Activated naive CD4-positive, alpha-beta T cell treated with anti-CD3 and anti-CD28 coated beads, Interleukin-2, amount 50 U/mL, for 24 hours (primary cell): Measurements from ENCODE around the gene SLC25A28.
"Not testable (repeated sequence)": the region's sequence is repeated elsewhere in the genome, so short reads cannot be mapped to it uniquely, and the experiment has no call there.

Experiments used
- H3K27ac Mint-ChIP-seq: one replicate; pipeline ENCODE4 v1.8.0; 2021; ENCODE audit warnings: mild to moderate bottlenecking, mixed read lengths
- H3K27me3 Mint-ChIP-seq: one replicate; pipeline ENCODE4 v1.8.0; 2021; ENCODE audit warnings: mixed read lengths
- H3K36me3 Mint-ChIP-seq: one replicate; pipeline ENCODE4 v1.8.0; 2021; ENCODE audit warnings: mixed read lengths
- H3K4me1 Mint-ChIP-seq: one replicate; pipeline ENCODE4 v1.8.0; 2021; ENCODE audit warnings: mixed read lengths
- H3K4me3 Mint-ChIP-seq: one replicate; pipeline ENCODE4 v1.8.0; 2021; ENCODE audit warnings: mild to moderate bottlenecking, mixed read lengths
- H3K9me3 Mint-ChIP-seq: one replicate; pipeline ENCODE4 v1.8.0; 2021; ENCODE audit warnings: mixed read lengths

The SLC25A28 gene

GRCh38 chr10:99612167-99612831 is 7.9 kb downstream of the SLC25A28 start:
- Mint-ChIP-seq H3K4me3 (no peak overlapping the region), H3K4me1 (peaks cover 29% of the 10 kb centered on the region), H3K36me3 (no peaks in the 10 kb centered on the region), H3K27ac (peak overlapping the region; percentile 71), H3K9me3 (no peaks in the 10 kb centered on the region), H3K27me3 (no peaks in the 10 kb centered on the region)

DNA sequence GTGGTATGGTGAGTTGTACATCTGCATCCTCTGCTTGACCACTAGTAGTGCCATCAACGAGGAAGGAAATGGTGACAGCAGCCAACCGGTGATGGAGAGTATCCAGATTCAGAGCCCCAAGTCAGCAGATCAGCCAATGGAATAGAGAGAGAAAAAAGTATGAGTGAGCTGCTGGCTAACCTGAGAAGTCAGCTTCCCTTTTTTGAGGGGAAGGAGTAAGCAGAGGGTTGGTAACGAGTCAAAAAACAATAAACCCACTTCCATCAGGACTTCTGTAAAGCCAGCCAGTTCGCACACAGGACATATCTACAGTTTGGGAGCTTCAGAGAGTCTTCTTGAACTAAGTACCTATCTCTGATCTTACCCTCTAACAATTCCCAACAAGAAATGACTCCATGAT is 8.9 kb downstream of the SLC25A28 start:
- Mint-ChIP-seq H3K36me3 (no peaks in the 10 kb centered on the region), H3K9me3 (no peaks in the 10 kb centered on the region), H3K4me1 (peaks cover 19% of the 10 kb centered on the region), H3K27ac (no peak overlapping the region), H3K27me3 (no peaks in the 10 kb centered on the region), H3K4me3 (no peak overlapping the region)

GRCh38 chr10:99610221-99610620 is 10.0 kb downstream of the SLC25A28 start:
- Mint-ChIP-seq H3K27ac (no peak overlapping the region), H3K9me3 (no peaks in the 10 kb centered on the region), H3K36me3 (no peaks in the 10 kb centered on the region), H3K4me3 (no peak overlapping the region), H3K4me1 (peaks cover 9% of the 10 kb centered on the region), H3K27me3 (no peaks in the 10 kb centered on the region)

GRCh38 chr10:99609186-99609585 is 11.1 kb downstream of the SLC25A28 start:
- peaks cover 8% of the 10 kb centered on the region for H3K4me1 Mint-ChIP-seq
- H3K27me3 Mint-ChIP-seq, result no peaks in the 10 kb centered on the region
- H3K9me3 Mint-ChIP-seq, result no peaks in the 10 kb centered on the region

DNA sequence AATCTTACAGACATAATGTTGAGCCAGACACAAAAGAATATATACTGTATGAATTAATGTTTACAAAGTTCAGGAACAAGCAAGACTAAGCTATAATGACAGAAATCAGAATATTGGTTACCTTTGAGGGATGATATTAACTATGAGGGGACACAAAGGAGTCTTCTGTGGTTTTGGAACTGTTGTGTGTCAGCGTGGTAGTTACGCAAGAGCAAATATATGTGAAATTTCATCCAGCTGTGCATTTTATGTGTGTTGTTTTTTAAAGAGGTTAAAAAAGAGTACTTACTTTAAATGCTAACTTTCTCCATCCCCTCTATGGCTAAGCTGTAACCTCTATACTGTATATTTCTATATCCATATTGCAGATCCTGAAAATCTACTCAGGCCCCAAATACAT is 14.9 kb downstream of the SLC25A28 start:
- Mint-ChIP-seq H3K9me3 (no peaks in the 10 kb centered on the region), H3K27ac (no peak overlapping the region), H3K27me3 (no peaks in the 10 kb centered on the region), H3K36me3 (no peaks in the 10 kb centered on the region), H3K4me1 (no peaks in the 10 kb centered on the region), H3K4me3 (no peak overlapping the region)

More at GRCh38 chr10:99609186-99609585, 11.1 kb downstream of the SLC25A28 start:
- no peaks in the 10 kb centered on the region for H3K36me3 Mint-ChIP-seq
- H3K27ac Mint-ChIP-seq, result no peak overlapping the region
- no peak overlapping the region for H3K4me3 Mint-ChIP-seq

DNA sequence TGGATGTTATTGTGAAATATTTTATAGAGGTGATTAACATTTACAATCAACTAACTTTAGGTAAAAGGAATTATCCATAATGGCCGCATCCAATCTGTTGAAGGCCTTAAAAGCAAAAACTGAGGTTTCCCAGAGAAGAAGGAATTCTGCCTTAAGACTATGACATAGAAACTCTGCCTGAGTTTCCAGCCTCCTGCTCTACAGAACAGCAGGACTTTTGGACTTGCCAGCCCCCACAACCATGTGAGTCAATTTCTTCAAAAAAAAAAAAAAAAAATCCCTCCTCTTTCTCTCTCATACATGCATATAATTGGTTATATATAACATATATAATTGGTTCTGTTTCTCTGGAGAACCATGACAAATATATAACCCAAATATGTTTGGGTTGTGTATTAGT is 15.4 kb downstream of the SLC25A28 start:
- H3K4me3 Mint-ChIP-seq, result no peak overlapping the region
- H3K27ac Mint-ChIP-seq, result no peak overlapping the region
- no peaks in the 10 kb centered on the region for H3K9me3 Mint-ChIP-seq
- H3K27me3 Mint-ChIP-seq, result no peaks in the 10 kb centered on the region
- no peaks in the 10 kb centered on the region for H3K4me1 Mint-ChIP-seq
- no peaks in the 10 kb centered on the region for H3K36me3 Mint-ChIP-seq

DNA sequence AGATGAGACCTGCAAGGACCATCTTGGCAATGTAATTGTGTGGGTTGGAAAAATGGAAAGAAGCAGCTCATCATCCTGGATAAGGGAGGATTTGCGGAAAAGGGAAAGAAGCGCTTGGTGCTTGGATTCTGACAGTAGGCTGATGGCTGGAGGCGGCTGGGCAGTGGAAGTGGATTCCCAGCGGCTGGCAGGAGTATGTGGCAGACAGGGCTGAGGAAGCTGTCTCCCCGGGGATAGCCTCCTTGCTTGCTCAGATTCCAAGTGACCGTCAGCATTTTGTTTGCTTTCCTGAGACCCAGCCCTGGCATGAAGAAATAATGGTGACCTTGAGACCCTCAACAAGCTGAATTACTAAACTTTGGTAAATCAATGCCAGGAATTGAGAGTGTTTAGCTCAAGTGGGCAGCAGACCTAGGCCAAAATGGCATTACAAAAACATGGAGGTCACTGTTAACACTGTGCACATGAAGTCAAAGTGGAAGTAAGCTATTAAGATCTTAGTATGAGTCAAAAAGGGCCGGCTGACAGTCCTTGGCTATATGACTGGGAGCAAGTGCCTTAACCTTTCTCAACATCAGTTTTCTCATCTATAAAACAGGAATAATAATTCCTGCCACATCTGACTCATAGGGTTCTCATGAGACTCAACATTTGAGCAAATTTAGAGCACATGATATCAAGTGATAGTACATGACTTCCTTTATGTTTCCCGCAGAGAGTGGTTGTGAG is 21.3 kb downstream of the SLC25A28 start:
- no peaks in the 10 kb centered on the region for H3K4me1 Mint-ChIP-seq
- H3K36me3 Mint-ChIP-seq, result no peaks in the 10 kb centered on the region
- peaks cover 2% of the 10 kb centered on the region for H3K27me3 Mint-ChIP-seq
- no peak overlapping the region for H3K4me3 Mint-ChIP-seq
- H3K9me3 Mint-ChIP-seq, result no peaks in the 10 kb centered on the region
- no peak overlapping the region for H3K27ac Mint-ChIP-seq

DNA sequence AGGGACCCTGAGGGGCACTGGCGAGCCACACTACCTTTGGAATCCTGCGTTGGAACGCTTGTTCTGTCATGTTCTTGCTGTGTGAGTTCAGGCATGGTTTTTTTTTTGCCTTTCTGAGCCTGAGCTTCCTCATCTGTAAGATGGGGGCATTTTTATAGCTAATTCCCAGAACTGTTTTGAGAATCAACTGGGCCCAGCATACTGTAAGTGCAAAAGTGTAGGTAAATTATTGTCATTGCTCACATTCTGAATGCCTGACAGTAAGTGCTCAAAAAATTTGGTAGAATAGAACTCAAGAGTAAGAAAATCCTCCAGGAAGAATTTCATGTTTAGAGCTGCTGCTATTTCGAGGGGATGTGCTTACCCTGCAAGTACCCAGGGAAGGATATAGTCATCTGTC is 22.2 kb downstream of the SLC25A28 start:
- Mint-ChIP-seq H3K27me3 (peaks cover 2% of the 10 kb centered on the region), H3K4me3 (no peak overlapping the region), H3K4me1 (no peaks in the 10 kb centered on the region), H3K9me3 (no peaks in the 10 kb centered on the region), H3K36me3 (no peaks in the 10 kb centered on the region), H3K27ac (no peak overlapping the region)

- H3K27me3 Mint-ChIP-seq, H3K9me3 Mint-ChIP-seq, H3K4me3 Mint-ChIP-seq, H3K27ac Mint-ChIP-seq, H3K4me1 Mint-ChIP-seq, H3K36me3 Mint-ChIP-seq: not testable (repeated sequence)
Measured at GRCh38 chr10:99596708-99597107, 23.5 kb downstream of the SLC25A28 start.

DNA sequence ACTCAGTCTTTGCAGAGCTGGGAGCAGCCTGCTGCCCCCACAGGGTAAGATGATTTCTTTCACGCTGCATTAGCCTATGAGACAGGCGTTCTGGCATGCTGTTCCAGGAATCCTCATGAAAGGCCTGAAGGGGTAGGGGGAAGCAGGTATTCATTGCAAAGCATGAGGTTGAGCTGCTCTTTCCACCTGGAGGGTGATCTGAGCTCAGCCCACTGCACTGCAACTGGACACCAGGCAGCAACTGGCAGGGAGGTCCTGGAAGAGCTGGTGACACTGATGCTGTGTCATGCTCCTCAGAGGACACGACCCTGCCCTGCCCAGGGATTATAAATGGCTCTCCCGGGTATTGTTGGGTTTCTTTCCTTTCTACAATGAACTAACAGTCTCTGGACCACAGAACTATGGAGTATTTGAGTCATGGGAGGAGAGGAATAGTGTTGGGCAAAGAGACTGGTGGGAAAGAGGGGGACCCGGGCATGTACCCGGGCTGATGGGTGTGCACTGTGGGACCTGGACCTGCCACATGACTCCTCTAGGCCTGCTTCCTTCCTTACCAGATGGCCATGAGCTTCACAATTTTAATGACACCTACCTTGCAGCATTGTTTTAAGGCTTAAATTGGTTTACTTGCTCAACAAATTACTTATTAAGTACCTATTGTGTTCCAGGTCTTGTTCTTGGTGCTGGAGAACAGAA is 24.3 kb downstream of the SLC25A28 start:
- Mint-ChIP-seq H3K9me3 (no peaks in the 10 kb centered on the region), H3K36me3 (no peaks in the 10 kb centered on the region)

DNA sequence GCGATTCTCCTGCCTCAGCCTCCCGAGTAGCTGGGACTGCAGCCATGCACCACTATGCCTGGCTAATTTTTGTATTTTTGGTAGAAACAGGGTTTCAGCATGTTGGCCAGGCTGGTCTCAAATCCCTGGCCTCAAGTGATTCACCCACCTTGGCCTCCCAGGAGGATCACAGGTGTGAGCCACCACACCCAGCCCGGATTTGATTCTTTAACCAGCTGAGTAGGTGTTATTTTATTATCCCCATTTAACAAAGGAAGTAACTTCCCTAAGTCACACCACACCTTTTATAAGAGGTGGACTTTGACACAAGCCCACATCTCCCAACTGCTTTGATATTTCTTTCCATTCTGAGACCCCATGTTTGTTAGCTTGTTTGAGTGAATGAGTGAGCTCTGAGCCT is 25.0 kb downstream of the SLC25A28 start:
- no peak overlapping the region for H3K4me3 Mint-ChIP-seq
- no peak overlapping the region for H3K27ac Mint-ChIP-seq
- H3K9me3 Mint-ChIP-seq, result no peaks in the 10 kb centered on the region
- H3K27me3 Mint-ChIP-seq, result peaks cover 2% of the 10 kb centered on the region
- H3K4me1 Mint-ChIP-seq, result no peaks in the 10 kb centered on the region
- no peaks in the 10 kb centered on the region for H3K36me3 Mint-ChIP-seq

More for the DNA sequence above, 24.3 kb downstream of the SLC25A28 start:
- no peak overlapping the region for H3K27ac Mint-ChIP-seq
- no peak overlapping the region for H3K4me3 Mint-ChIP-seq
- H3K27me3 Mint-ChIP-seq, result peaks cover 2% of the 10 kb centered on the region
- H3K4me1 Mint-ChIP-seq, result no peaks in the 10 kb centered on the region

- no peak overlapping the region for H3K4me3 Mint-ChIP-seq
- no peaks in the 10 kb centered on the region for H3K4me1 Mint-ChIP-seq
- H3K27me3 Mint-ChIP-seq, result peaks cover 2% of the 10 kb centered on the region
- no peaks in the 10 kb centered on the region for H3K9me3 Mint-ChIP-seq
- H3K27ac Mint-ChIP-seq, result no peak overlapping the region
- no peaks in the 10 kb centered on the region for H3K36me3 Mint-ChIP-seq
Measured at GRCh38 chr10:99593312-99593711, 26.9 kb downstream of the SLC25A28 start.

- peaks cover 4% of the 10 kb centered on the region for H3K27me3 Mint-ChIP-seq
- no peak overlapping the region for H3K4me3 Mint-ChIP-seq
- no peaks in the 10 kb centered on the region for H3K36me3 Mint-ChIP-seq
- H3K9me3 Mint-ChIP-seq, result no peaks in the 10 kb centered on the region
- H3K4me1 Mint-ChIP-seq, result no peaks in the 10 kb centered on the region
- H3K27ac Mint-ChIP-seq, result no peak overlapping the region
Measured at GRCh38 chr10:99590799-99591198, 29.4 kb downstream of the SLC25A28 start.

- Mint-ChIP-seq H3K36me3 (no peaks in the 10 kb centered on the region), H3K9me3 (no peaks in the 10 kb centered on the region), H3K27me3 (peaks cover 2% of the 10 kb centered on the region), H3K4me1 (no peaks in the 10 kb centered on the region), H3K4me3 (no peak overlapping the region), H3K27ac (no peak overlapping the region)
Measured at GRCh38 chr10:99583687-99584086, 36.6 kb downstream of the SLC25A28 start.

- no peak overlapping the region for H3K4me3 Mint-ChIP-seq
- no peak overlapping the region for H3K27ac Mint-ChIP-seq
- no peaks in the 10 kb centered on the region for H3K9me3 Mint-ChIP-seq
- no peaks in the 10 kb centered on the region for H3K36me3 Mint-ChIP-seq
- H3K27me3 Mint-ChIP-seq, result peaks cover 2% of the 10 kb centered on the region
- no peaks in the 10 kb centered on the region for H3K4me1 Mint-ChIP-seq
Measured at GRCh38 chr10:99582255-99582770, 37.9 kb downstream of the SLC25A28 start.

GRCh38 chr10:99579971-99580370 is 40.3 kb downstream of the SLC25A28 start:
- H3K4me3 Mint-ChIP-seq, result no peak overlapping the region
- H3K36me3 Mint-ChIP-seq, result no peaks in the 10 kb centered on the region
- no peaks in the 10 kb centered on the region for H3K27me3 Mint-ChIP-seq
- H3K4me1 Mint-ChIP-seq, result no peaks in the 10 kb centered on the region
- H3K27ac Mint-ChIP-seq, result no peak overlapping the region
- no peaks in the 10 kb centered on the region for H3K9me3 Mint-ChIP-seq
